Uterus (tissue), 2 donors: ENCODE data around the gene MRPS31.

Source experiments
- CTCF ChIP-seq, 4 experiments: fragments of 200-600 bp in 2 of 4; fragments of 450-650 bp in 2 of 4; sonication (generic) in 2 of 4; IDR thresholded peaks; one replicate each; pipeline ENCODE4 v1.5.1; 2016 to 2019; ENCODE audit warnings: antibody characterized with exemption in 4 of 4, mild to moderate bottlenecking in 2 of 4, moderate library complexity in 1 of 4
- POLR2A ChIP-seq, 2 donors: fragments of 450-650 bp; IDR thresholded peaks; one replicate each; pipeline ENCODE4 v1.6.1; 2016; ENCODE audit warnings: antibody characterized with exemption in 2 of 2, mild to moderate bottlenecking in 1 of 2, moderate library complexity in 1 of 2

GRCh38 chr13:40694426-40694825 is 76.6 kb downstream of the MRPS31 start:
- no peak for TF ChIP-seq CTCF (IDR thresholded peaks at IDR 0.05)
- TF ChIP-seq POLR2A (IDR thresholded peaks at IDR 0.05) = no peak
